MM.1S (cell line): ENCODE data around the gene C14orf39.

ENCODE experiments used
- CTCF ChIP-seq: fragments of 300-600 bp; sonication (generic); IDR thresholded peaks from 2 replicates; pipeline ENCODE4 v1.5.1; 2016; ENCODE audit warnings: antibody characterized with exemption, low read length, mixed read lengths
- EZH2 ChIP-seq: fragments of 300-600 bp; sonication (generic); optimal IDR thresholded peaks from 2 replicates; pipeline ENCODE3; 2017; ENCODE audit warnings: low read depth, mild to moderate bottlenecking, antibody characterized with exemption, low read length, mixed read lengths

- TF ChIP-seq CTCF (no peak), EZH2 (no peak)
These were observed 23.0 kb upstream of the C14orf39 start, which contains the start of gene SIX6 for GRCh38 chr14:60508707-60509437.
